GM21367 (cell line): ENCODE data around the gene P3H4.

Source experiments
- ATAC-seq: cut with Tn5 transposase; IDR thresholded peaks from one replicate; pipeline ENCODE4 v1.9.1; 2021; ENCODE audit not compliant: unreplicated experiment

P3H4 gene

DNA sequence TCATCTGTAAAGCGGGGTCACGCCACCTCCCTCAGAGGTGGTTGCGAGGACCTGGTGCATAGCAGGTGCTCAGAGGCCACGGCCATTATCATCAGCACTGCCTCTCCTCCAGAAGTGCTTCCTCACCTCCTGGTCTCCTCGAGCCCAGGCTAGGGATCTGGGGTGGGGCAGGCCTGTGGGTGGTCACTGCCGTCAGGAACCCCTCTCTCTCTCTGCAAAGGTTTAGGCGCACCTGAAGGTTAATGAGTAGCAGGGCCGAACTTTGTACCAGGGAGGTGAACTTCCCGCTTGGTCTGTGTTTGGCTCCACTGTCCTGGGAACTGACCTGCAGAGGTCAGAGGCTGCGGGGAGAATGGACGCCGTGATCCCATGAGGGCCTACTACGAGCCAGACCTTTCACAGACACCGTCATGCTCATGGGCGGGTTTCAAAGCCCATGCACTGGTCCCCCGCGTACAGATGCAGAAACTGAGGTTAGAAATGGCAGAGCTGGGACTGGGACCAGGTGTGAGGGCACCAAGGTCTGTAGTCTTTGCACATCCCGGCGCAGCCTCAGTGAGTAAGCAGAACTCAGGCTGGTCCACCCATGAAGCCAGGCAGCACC, 39.1 kb downstream of the P3H4 start:
- no peak for ATAC-seq

- ATAC-seq = no peak
Observed at GRCh38 chr17:41772218-41772585, 39.5 kb downstream of the P3H4 start.

DNA sequence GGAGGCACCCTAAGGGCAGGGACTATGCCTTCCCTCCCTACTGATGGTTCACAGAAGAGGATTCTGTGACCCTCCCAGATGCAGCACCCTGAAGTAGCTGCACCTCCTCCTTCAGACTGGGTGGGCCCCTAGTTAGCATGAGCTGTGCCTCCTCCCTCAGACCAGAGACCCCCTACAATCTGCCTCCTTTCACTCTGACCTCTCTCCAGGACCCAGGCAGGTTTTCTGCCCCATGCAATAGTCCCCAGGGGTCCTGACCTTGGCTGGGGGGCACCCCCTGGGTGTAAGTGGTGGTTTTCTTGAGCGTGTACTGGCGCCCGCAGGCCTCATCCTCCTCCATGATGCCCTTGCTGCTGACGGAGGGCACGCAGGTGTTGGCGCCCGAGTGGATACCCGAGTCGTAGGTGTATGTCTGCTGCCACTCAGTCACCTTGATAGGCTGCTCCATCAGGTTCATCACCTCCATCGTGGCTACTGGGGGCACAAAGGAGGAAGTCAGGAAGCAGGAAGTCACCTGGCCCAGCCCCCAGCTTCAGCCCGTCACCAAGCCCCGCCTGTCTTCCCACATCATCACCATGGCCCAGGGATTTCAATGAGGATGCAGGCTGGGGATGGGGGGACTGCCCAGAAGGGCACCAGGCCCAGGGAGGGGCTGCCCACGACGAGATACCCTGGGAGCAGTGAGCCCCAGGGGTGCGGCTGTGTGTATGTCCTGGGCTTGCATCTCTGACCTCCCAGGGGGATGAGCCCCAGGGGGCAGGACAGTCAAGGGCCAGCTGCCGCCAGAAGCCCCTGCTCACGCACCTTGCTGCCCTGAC, 40.2 kb downstream of the P3H4 start:
- ATAC-seq = no peak

- no peak for ATAC-seq
Observed at GRCh38 chr17:41769985-41770384, 41.8 kb downstream of the P3H4 start.

DNA sequence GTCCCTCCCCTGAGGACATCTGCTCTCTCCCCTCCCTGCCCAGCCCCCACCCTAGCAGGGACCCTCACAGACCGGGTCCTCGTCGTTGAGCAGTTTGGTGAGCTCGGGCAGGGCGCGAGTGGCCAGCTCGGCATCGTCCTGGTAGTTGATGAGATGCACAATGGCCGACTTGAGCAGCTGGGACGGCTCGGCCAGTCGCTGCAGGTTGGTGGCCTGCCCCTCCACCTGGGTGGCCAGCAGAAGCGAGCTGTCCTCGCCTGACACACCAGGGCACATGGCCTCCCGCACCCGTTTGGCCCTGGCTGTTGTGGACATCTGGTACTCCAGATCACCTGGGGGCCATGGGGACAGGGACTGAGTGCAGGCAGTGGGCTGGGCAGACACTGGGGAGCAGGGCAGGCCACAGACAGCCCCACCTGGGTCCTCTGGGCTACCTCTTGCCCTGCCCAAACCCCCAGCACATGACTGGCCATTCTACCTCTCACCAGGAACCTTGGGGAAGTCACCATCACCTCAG, 42.3 kb downstream of the P3H4 start:
- ATAC-seq = no peak

DNA sequence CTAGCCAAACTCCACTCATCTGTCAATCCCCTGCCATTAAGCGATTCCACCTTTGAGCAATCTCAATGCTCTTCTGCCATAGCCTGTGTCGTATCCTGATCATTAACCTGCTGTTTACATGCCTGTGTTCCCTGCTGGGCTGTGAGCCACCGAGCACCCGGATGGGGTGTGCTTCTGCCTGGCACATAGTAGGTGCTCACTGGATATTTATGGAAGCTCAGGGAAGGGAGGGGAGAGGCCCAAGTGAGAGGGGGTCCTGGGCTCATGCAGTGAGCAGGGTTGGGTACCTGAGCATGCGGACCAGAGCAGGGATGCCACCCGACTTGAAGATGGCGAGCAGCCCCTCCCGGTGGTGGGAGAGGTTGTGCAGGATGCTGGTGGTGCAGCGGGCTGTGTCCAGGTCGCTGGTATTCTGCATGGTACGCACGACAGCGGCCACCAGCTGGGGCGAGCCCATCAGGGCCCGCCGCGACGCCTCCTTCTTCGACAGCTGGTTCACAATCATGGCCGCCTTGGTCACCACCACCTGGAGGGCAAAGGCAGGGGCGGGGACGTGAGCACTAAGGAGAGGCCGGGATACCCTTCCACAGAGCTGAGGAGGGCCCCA, 43.0 kb downstream of the P3H4 start:
- ATAC-seq = no peak

DNA sequence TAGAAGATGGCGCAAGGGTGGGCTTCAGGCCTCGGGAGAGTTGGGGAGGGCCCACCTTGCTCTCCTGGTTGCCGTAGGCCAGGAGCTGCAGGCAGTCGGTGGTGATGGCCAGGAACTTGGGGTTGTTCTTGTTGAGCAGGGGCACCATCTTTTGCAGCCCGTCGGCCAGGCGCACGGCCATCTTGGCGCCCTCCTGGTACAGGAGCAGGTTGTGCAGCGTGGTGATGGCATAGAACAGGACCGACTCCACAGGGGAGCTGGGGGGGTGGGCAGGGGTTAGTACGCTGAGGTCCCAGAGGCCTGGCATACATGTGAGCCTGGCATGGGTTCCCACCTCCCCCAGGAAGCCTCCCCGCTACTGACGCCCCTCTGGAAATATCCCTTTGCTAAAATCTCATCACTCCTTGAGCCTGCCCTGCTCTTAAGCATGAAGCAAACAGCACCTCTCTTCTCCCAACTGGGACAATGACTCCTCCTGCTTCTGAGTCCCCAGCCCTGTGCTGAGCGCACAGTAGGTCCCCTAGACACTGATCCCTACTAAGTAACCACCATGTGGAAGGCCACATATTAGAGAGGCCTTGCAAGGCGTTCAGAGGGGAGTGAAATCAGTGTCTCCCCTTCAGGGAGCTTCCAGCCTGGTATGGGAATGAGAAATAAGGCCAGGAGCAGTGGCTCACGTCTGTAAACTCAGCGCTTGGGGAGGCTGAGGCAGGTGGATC, 44.3 kb downstream of the P3H4 start:
- ATAC-seq = no peak

DNA sequence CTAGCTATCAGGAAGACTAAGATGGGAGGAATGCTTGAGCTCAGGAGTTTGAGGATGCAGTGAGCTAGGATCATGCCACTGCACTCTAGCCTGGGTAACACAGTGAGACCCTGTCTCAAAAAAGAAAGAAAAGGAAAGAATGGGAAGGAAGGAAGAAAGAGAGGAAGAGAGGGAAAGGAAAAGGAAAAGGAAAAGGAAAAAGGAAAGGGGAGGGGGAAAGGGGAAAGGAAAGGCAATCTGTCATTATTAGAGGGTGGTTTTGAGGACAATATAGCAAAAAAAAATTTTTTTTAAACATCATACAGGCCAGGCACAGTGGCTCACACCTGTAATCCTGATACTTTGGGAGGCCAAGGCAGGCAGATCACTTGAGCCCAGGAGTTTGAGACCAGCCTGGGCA, 45.6 kb downstream of the P3H4 start:
- no peak for ATAC-seq

DNA sequence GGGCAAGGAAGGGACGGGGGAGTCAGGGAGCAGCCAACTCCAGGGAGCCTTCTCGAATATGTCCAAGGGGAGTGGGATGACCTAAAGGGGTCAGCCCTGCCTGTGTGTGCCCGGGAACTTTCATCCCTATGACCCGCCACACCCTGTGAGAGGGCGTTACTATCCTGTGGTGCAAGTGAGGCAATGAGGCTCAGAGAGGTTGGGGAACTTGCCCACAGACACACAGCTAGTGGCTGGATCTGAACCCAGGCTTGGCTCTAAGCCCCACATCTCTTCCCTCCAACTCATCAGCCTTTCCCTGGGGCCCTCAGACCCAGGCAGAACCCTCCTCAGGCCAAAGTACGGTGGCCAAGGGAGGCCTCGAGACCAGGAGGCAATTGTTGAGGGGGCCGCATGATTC, 48.4 kb downstream of the P3H4 start:
- ATAC-seq = no peak

DNA sequence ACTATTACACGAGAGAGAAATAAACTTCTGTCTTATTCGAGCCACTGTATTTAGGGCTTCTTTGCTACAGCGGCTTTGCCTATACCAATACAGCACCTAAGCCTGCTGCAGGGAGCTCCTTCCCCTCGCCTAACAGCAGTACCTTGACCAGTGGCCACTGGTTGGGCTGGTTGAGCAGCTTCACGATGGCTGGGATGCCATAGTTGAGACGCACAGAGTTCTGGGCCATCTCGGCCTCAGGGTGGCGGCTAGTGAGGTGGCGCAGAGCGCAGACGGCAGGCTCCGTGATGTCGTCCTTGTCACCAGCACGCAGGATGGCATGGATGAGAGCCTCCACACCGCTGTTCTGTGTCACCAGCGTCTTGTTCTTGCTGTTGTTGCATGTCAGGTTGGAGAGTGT, 48.9 kb downstream of the P3H4 start:
- no peak for ATAC-seq

- no peak for ATAC-seq
Observed at GRCh38 chr17:41762391-41762790, 49.4 kb downstream of the P3H4 start.

DNA sequence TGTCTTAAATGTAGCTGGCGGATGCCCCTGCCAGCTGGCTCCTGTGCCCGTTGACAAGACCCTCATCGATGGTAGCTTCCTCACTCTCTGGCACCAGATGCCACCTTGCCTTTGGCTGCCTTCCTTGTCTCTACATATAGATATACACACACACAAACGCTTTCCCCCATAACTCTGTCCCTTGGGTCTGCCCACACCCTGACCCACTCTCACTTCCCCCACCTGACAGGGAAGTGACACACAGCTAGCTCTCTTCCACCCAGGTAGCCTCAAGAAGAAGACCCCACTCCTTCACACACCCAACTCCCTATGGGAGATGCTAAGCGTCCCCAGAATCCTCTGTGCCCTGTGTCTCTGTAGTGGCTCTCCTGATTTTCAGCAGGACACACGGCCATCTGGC, 50.9 kb downstream of the P3H4 start:
- no peak for ATAC-seq

DNA sequence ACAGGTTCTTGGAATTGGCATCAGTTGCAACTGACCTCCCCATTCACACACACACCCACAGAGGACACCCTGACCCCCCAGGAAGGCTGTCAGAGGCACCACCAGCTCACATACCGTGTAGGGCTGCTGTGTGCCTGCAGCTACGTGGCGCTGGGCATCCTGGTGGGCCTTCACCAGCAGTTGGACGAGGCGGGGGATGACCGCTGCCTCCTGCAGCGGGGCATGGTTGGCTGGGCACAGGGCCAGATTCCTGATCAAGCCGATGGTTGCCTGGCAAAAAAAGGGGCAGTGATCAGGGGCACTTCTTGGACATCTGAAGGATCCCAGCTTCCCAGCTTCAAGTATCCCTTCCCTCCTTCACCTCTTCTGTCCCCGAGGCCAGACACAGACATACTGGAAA, 53.1 kb downstream of the P3H4 start:
- no peak for ATAC-seq

- ATAC-seq = no peak
Observed at GRCh38 chr17:41754066-41754465, 57.7 kb downstream of the P3H4 start.
